Stimulated activated CD4-positive, alpha-beta T cell treated with anti-CD3 and anti-CD28 coated beads, Interleukin-4, amount 100 ng/mL, for 24 hours (primary cell): Measurements from ENCODE around the gene PCMTD2.
"Not testable (repeated sequence)": the region's sequence is repeated elsewhere in the genome, so short reads cannot be mapped to it uniquely, and the experiment has no call there.

Experiments
- DNase-seq: peaks from one replicate; pipeline ENCODE4 v3.0.0-alpha.2; 2020

PCMTD2 gene

GRCh38 chr20:64224351-64225170 is 31.0 kb upstream of the PCMTD2 start:
- DNase-seq, result peak; percentile 8

GRCh38 chr20:64225171-64225595 is 30.4 kb upstream of the PCMTD2 start:
- DNase-seq, result no peak

GRCh38 chr20:64225828-64226598 is 29.5 kb upstream of the PCMTD2 start:
- no peak for DNase-seq

- no peak for DNase-seq
Observed at GRCh38 chr20:64226686-64227580, 28.6 kb upstream of the PCMTD2 start.

- no peak for DNase-seq
Observed at GRCh38 chr20:64228086-64228653, 27.4 kb upstream of the PCMTD2 start.

GRCh38 chr20:64228751-64229506 is 26.6 kb upstream of the PCMTD2 start:
- no peak for DNase-seq

GRCh38 chr20:64229507-64230061 is 26.0 kb upstream of the PCMTD2 start:
- DNase-seq, result no peak

GRCh38 chr20:64230461-64231145 is 24.9 kb upstream of the PCMTD2 start:
- DNase-seq, result no peak

GRCh38 chr20:64231621-64232550 is 23.7 kb upstream of the PCMTD2 start:
- DNase-seq, result no peak

GRCh38 chr20:64232794-64233193 is 22.8 kb upstream of the PCMTD2 start:
- DNase-seq, result no peak

GRCh38 chr20:64233725-64234124 is 21.8 kb upstream of the PCMTD2 start:
- DNase-seq, result no peak

GRCh38 chr20:64234291-64234791 is 21.2 kb upstream of the PCMTD2 start:
- no peak for DNase-seq

GRCh38 chr20:64234921-64235565 is 20.5 kb upstream of the PCMTD2 start:
- not testable (repeated sequence) for DNase-seq

GRCh38 chr20:64236137-64237088 is 19.1 kb upstream of the PCMTD2 start:
- no peak for DNase-seq

- no peak for DNase-seq
Observed at GRCh38 chr20:64237316-64237715, 18.2 kb upstream of the PCMTD2 start.

GRCh38 chr20:64238115-64238825 is 17.3 kb upstream of the PCMTD2 start:
- no peak for DNase-seq

- DNase-seq, result no peak
Observed at GRCh38 chr20:64238851-64239387, 16.6 kb upstream of the PCMTD2 start.
